Loucy (cell line): ENCODE measurements around the gene NDUFS4.
"Not testable (repeated sequence)": the region's sequence is repeated elsewhere in the genome, so short reads cannot be mapped to it uniquely, and the experiment has no call there.

Experiments
- EZH2phosphoT487 ChIP-seq: fragments of 200-600 bp; IDR thresholded peaks from 2 replicates; pipeline ENCODE4 v1.6.1; 2018; ENCODE audit warnings: antibody characterized with exemption, mild to moderate bottlenecking, moderate library complexity, borderline replicate concordance
- TF ChIP-seq, protein P1 (sequence below): fragments of 200-600 bp; sonication (generic); conservative IDR thresholded peaks from 2 replicates; pipeline ENCODE4 v1.5.1; 2014; ENCODE audit warnings: mild to moderate bottlenecking, antibody characterized with exemption, low read length

DNA sequence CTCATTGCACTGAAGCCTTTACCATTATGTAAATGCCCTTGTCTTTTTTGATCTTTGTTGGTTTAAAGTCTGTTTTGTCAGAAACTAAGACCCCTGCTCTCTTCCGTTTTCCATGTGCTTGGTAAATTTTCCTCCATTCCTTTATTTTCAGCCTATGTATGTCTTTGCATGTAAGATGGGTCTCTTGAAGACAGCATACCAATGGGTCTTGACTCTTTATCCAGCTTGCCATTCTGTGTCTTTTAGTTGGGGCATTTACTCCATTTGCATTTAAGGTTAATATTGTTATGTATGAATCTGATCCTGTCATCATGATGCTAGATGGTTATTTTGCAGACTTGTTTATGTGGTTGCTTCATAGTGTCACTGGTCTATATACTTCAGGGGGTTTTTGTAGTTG is 150.0 kb downstream of the NDUFS4 start:
- TF ChIP-seq, protein P1, sequence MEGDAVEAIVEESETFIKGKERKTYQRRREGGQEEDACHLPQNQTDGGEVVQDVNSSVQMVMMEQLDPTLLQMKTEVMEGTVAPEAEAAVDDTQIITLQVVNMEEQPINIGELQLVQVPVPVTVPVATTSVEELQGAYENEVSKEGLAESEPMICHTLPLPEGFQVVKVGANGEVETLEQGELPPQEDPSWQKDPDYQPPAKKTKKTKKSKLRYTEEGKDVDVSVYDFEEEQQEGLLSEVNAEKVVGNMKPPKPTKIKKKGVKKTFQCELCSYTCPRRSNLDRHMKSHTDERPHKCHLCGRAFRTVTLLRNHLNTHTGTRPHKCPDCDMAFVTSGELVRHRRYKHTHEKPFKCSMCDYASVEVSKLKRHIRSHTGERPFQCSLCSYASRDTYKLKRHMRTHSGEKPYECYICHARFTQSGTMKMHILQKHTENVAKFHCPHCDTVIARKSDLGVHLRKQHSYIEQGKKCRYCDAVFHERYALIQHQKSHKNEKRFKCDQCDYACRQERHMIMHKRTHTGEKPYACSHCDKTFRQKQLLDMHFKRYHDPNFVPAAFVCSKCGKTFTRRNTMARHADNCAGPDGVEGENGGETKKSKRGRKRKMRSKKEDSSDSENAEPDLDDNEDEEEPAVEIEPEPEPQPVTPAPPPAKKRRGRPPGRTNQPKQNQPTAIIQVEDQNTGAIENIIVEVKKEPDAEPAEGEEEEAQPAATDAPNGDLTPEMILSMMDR: not testable (repeated sequence)
- TF ChIP-seq EZH2phosphoT487: not testable (repeated sequence)
